Measurements from ENCODE around the gene CHD9. TPM values are rescaled to one million over a fixed set of nuclear protein-coding genes. Genes with fewer than 3 reads are reported as not detected.

CHD9 gene
- total RNA-seq, 1 donor from 2014 or later, result 86.0 TPM

GRCh38 chr16:53297477-53297876, 242.7 kb downstream of the CHD9 start:
- H3K36me3 Mint-ChIP-seq, result peaks cover 44% of the 10 kb centered on the region
- no peaks in the 10 kb centered on the region for H3K9me3 ChIP-seq (ENCODE audit: low read depth)

DNA sequence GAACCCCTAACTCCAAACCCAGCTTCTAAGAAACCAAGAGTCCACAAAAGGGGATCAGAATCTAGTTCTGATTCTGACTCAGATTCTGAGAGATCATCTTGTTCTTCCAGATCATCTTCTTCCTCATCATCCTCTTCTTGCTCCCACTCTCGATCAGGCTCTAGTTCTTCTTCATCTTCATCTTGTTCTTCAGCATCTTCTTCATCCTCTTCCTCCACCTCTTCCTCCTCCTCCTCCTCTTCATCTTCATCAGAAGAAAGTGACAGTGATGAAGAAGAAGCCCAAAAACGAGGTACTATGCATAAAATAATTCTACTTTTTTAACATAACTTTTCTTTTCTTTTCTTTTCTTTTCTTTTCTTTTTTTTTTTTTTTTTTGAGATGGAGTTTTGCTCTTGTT, 249.5 kb downstream of the CHD9 start:
- H3K9me3 Mint-ChIP-seq, result no peaks in the 10 kb centered on the region
- Histone ChIP-seq H3K4me1 (no peaks in the 10 kb centered on the region), H4K20me1 (ENCODE audit: low read depth) (no peaks in the 10 kb centered on the region), H3K79me2 (ENCODE audit: low read depth) (no peaks in the 10 kb centered on the region), H3K4me2 (no peak overlapping the region), H3K27ac (no peak overlapping the region), H3K36me3 (peaks cover 34% of the 10 kb centered on the region), H2AFZ (replicated peaks) (no peak overlapping the region), H3K27me3 (no peaks in the 10 kb centered on the region), H3F3A (ENCODE audit: low read depth) (no peaks in the 10 kb centered on the region), H3K4me3 (no peak overlapping the region), H3K9me3 (ENCODE audit: low read depth) (no peaks in the 10 kb centered on the region), H3K9ac (no peak overlapping the region)
- TF ChIP-seq, protein P1, sequence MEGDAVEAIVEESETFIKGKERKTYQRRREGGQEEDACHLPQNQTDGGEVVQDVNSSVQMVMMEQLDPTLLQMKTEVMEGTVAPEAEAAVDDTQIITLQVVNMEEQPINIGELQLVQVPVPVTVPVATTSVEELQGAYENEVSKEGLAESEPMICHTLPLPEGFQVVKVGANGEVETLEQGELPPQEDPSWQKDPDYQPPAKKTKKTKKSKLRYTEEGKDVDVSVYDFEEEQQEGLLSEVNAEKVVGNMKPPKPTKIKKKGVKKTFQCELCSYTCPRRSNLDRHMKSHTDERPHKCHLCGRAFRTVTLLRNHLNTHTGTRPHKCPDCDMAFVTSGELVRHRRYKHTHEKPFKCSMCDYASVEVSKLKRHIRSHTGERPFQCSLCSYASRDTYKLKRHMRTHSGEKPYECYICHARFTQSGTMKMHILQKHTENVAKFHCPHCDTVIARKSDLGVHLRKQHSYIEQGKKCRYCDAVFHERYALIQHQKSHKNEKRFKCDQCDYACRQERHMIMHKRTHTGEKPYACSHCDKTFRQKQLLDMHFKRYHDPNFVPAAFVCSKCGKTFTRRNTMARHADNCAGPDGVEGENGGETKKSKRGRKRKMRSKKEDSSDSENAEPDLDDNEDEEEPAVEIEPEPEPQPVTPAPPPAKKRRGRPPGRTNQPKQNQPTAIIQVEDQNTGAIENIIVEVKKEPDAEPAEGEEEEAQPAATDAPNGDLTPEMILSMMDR (IDR thresholded peaks at IDR 0.05), result no peak
- peaks cover 34% of the 10 kb centered on the region for H3K36me3 Mint-ChIP-seq
- no peak for DNase-seq (ENCODE audit: low spot score)
- H3K4me3 Mint-ChIP-seq, result no peak overlapping the region
- H3K27ac Mint-ChIP-seq, result no peak overlapping the region
- H3K4me1 Mint-ChIP-seq, result no peaks in the 10 kb centered on the region
- no peaks in the 10 kb centered on the region for H3K27me3 Mint-ChIP-seq (ENCODE audit: insufficient read depth, low read depth)

More at GRCh38 chr16:53297477-53297876, 242.7 kb downstream of the CHD9 start:
- H3K27me3 Mint-ChIP-seq (ENCODE audit: insufficient read depth, low read depth), result no peaks in the 10 kb centered on the region
- no peaks in the 10 kb centered on the region for H3K4me1 Mint-ChIP-seq
- H3K27ac Mint-ChIP-seq, result no peak overlapping the region
- Histone ChIP-seq H3K9ac (no peak overlapping the region), H3K4me2 (no peak overlapping the region), H3K4me3 (no peak overlapping the region), H3K27ac (no peak overlapping the region), H3K4me1 (no peaks in the 10 kb centered on the region), H2AFZ (replicated peaks) (no peak overlapping the region), H3K27me3 (no peaks in the 10 kb centered on the region), H4K20me1 (ENCODE audit: low read depth) (no peaks in the 10 kb centered on the region), H3F3A (ENCODE audit: low read depth) (no peaks in the 10 kb centered on the region), H3K79me2 (ENCODE audit: low read depth) (no peaks in the 10 kb centered on the region), H3K36me3 (peaks cover 18% of the 10 kb centered on the region)
- no peak for DNase-seq (ENCODE audit: low spot score)
- no peaks in the 10 kb centered on the region for H3K9me3 Mint-ChIP-seq
- no peak for TF ChIP-seq EZH2 (IDR thresholded peaks at IDR 0.05)
- TF ChIP-seq, protein P1 (IDR thresholded peaks at IDR 0.05), result no peak
- TF ChIP-seq EZH2phosphoT487 (IDR thresholded peaks at IDR 0.05), result no peak
- H3K4me3 Mint-ChIP-seq, result no peak overlapping the region

DNA sequence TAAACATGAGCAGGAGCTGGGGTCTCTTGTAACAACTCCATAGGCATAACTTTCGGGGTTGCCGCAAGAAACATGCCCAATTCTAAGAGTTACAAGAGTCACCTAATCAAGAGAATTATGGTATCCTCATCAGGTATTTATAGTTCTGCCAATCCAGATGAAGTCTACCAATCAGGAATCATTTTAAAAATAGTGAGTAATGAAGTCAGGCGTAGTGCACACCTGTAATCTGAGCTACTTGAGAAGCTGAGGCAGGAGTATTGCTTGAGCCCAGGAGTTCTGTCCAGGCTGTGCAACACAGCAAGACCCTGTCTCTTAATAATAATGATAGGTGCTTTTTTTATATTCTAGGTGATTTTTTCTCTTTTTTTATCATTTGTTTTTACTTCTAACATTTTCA, 251.0 kb downstream of the CHD9 start:
- Mint-ChIP-seq H3K27ac (no peak overlapping the region), H3K4me3 (no peak overlapping the region), H3K27me3 (ENCODE audit: insufficient read depth, low read depth) (no peaks in the 10 kb centered on the region), H3K4me1 (no peaks in the 10 kb centered on the region), H3K9me3 (no peaks in the 10 kb centered on the region), H3K36me3 (peaks cover 34% of the 10 kb centered on the region)
- no peaks in the 10 kb centered on the region for H3F3A ChIP-seq (ENCODE audit: low read depth)
- H3K4me3 ChIP-seq, result no peak overlapping the region
- H3K79me2 ChIP-seq (ENCODE audit: low read depth), result no peaks in the 10 kb centered on the region
- H3K36me3 ChIP-seq, result peaks cover 29% of the 10 kb centered on the region
- H3K4me1 ChIP-seq, result no peaks in the 10 kb centered on the region
- no peak overlapping the region for H2AFZ ChIP-seq (replicated peaks)
- H3K27me3 ChIP-seq, result no peaks in the 10 kb centered on the region
- DNase-seq (ENCODE audit: low spot score), result no peak
- H3K9ac ChIP-seq, result no peak overlapping the region
- no peak for TF ChIP-seq EZH2phosphoT487 (IDR thresholded peaks at IDR 0.05)
- TF ChIP-seq, protein P1 (IDR thresholded peaks at IDR 0.05), result no peak
- TF ChIP-seq EZH2 (IDR thresholded peaks at IDR 0.05), result no peak
- H3K9me3 ChIP-seq (ENCODE audit: low read depth), result no peaks in the 10 kb centered on the region
- H3K4me2 ChIP-seq, result no peak overlapping the region
- no peaks in the 10 kb centered on the region for H4K20me1 ChIP-seq (ENCODE audit: low read depth)
- no peak overlapping the region for H3K27ac ChIP-seq
